DMS153 treated with DMSO at 0.1 percent for 48 hours (cell line): ENCODE results near the gene FLAD1.
"Not testable (repeated sequence)": the region's sequence is repeated elsewhere in the genome, so short reads cannot be mapped to it uniquely, and the experiment has no call there.

ENCODE experiments used
- DNase-seq: peaks from one replicate; lab custom pipeline; 2025; ENCODE audit not compliant: unreplicated experiment; lab: John Stamatoyannopoulos, UW

The FLAD1 gene

GRCh38 chr1:154967331-154967950 is 15.7 kb upstream of the FLAD1 start:
- DNase-seq: no peak

GRCh38 chr1:154968731-154969130 is 14.4 kb upstream of the FLAD1 start:
- DNase-seq: no peak

- no peak for DNase-seq
These were observed 13.9 kb upstream of the FLAD1 start for GRCh38 chr1:154969246-154969645.

GRCh38 chr1:154969860-154970452 is 13.2 kb upstream of the FLAD1 start:
- no peak for DNase-seq

GRCh38 chr1:154970631-154971340 is 12.4 kb upstream of the FLAD1 start, which contains the start of gene SHC1:
SHC1 (minus strand) TSS chr1:154970747; CDS start chr1:154970526, 221 bp downstream.
- no peak for DNase-seq

GRCh38 chr1:154971341-154971998 is 11.7 kb upstream of the FLAD1 start:
- DNase-seq: no peak

GRCh38 chr1:154972213-154972516 is 11.0 kb upstream of the FLAD1 start:
- DNase-seq: no peak

GRCh38 chr1:154972517-154973343 is 10.4 kb upstream of the FLAD1 start:
- no peak for DNase-seq

- peak; percentile 95 for DNase-seq
These were observed 9.6 kb upstream of the FLAD1 start for GRCh38 chr1:154973344-154974101.

GRCh38 chr1:154974102-154974807 is 8.9 kb upstream of the FLAD1 start, which contains the start of gene CKS1B:
CKS1B (plus strand) TSS chr1:154974681; CDS start chr1:154974746, 65 bp downstream.
- peak; percentile 100 for DNase-seq

GRCh38 chr1:154974808-154975408 is 8.2 kb upstream of the FLAD1 start:
- DNase-seq: peak; percentile 99

- no peak for DNase-seq
These were observed 7.6 kb upstream of the FLAD1 start for GRCh38 chr1:154975409-154976059.

- not testable (repeated sequence) for DNase-seq
These were observed 5.4 kb upstream of the FLAD1 start for GRCh38 chr1:154977762-154978161.

GRCh38 chr1:154978360-154978759 is 4.8 kb upstream of the FLAD1 start:
- no peak for DNase-seq

GRCh38 chr1:154982341-154982740 is 803 bp upstream of the FLAD1 start:
- no peak for DNase-seq

GRCh38 chr1:154983776-154984466 is 777 bp downstream of the FLAD1 start:
- DNase-seq: no peak

GRCh38 chr1:154986736-154987135 is 3.6 kb downstream of the FLAD1 start:
- not testable (repeated sequence) for DNase-seq

- DNase-seq: no peak
These were observed 4.2 kb downstream of the FLAD1 start for GRCh38 chr1:154987326-154987725.
